ENCODE measurements around the gene RALBP1.
"Not testable (repeated sequence)": the region's sequence is repeated elsewhere in the genome, so short reads cannot be mapped to it uniquely, and the experiment has no call there.

RALBP1 gene

GRCh38 chr18:9474108-9474982 lies 968 bp upstream of the RALBP1 start:
- no peak for TF ChIP-seq CTCF (IDR thresholded peaks at IDR 0.05; ENCODE audit: low read depth, low read length)
- DNase-seq (ENCODE audit: low read depth in 2 of 2): peak in 1 of 2 donors; percentile 89
- peak overlapping the region; percentile 79 to 89 for H3K4me3 ChIP-seq (replicated peaks in 1 of 2; ENCODE audit: low read depth in 2 of 2, low read length in 2 of 2)

GRCh38 chr18:9475643-9476591 lies 604 bp downstream of the RALBP1 start:
- peak overlapping the region; percentile 89 to 98 for H3K4me3 ChIP-seq (replicated peaks in 1 of 2; ENCODE audit: low read depth in 2 of 2, low read length in 2 of 2)
- TF ChIP-seq CTCF (IDR thresholded peaks at IDR 0.05; ENCODE audit: low read depth, low read length): no peak
- DNase-seq (ENCODE audit: low read depth in 2 of 2): peak; percentile 46 to 60

- H3K4me3 ChIP-seq (replicated peaks in 1 of 2; ENCODE audit: low read depth in 2 of 2, low read length in 2 of 2): peak overlapping the region in 1 of 2 donors; percentile 89
- DNase-seq (ENCODE audit: low read depth in 2 of 2): not testable (repeated sequence)
Observed at GRCh38 chr18:9476949-9477348, 1.6 kb downstream of the RALBP1 start.

GRCh38 chr18:9477509-9477908 lies 2.2 kb downstream of the RALBP1 start:
- no peak for DNase-seq (ENCODE audit: low read depth in 2 of 2)
- no peak overlapping the region for H3K4me3 ChIP-seq (replicated peaks in 1 of 2; ENCODE audit: low read depth in 2 of 2, low read length in 2 of 2)
- TF ChIP-seq CTCF (IDR thresholded peaks at IDR 0.05; ENCODE audit: low read depth, low read length): no peak

GRCh38 chr18:9478545-9478944 lies 3.2 kb downstream of the RALBP1 start:
- no peak overlapping the region for H3K4me3 ChIP-seq (replicated peaks in 1 of 2; ENCODE audit: low read depth in 2 of 2, low read length in 2 of 2)
- no peak for TF ChIP-seq CTCF (IDR thresholded peaks at IDR 0.05; ENCODE audit: low read depth, low read length)
- no peak for DNase-seq (ENCODE audit: low read depth in 2 of 2)

- no peak for TF ChIP-seq CTCF (IDR thresholded peaks at IDR 0.05; ENCODE audit: low read depth, low read length)
- no peak overlapping the region for H3K4me3 ChIP-seq (replicated peaks in 1 of 2; ENCODE audit: low read depth in 2 of 2, low read length in 2 of 2)
- no peak for DNase-seq (ENCODE audit: low read depth in 2 of 2)
Observed at GRCh38 chr18:9482790-9483189, 7.5 kb downstream of the RALBP1 start.

GRCh38 chr18:9483526-9483925 lies 8.2 kb downstream of the RALBP1 start:
- H3K4me3 ChIP-seq (replicated peaks in 1 of 2; ENCODE audit: low read depth in 2 of 2, low read length in 2 of 2): no peak overlapping the region
- DNase-seq (ENCODE audit: low read depth in 2 of 2): no peak
- TF ChIP-seq CTCF (IDR thresholded peaks at IDR 0.05; ENCODE audit: low read depth, low read length): no peak

GRCh38 chr18:9484856-9485255 lies 9.5 kb downstream of the RALBP1 start:
- H3K4me3 ChIP-seq (replicated peaks in 1 of 2; ENCODE audit: low read depth in 2 of 2, low read length in 2 of 2); DNase-seq (ENCODE audit: low read depth in 2 of 2): not testable (repeated sequence)
